H1 (cell line): ENCODE measurements around the gene LPAR3.

Experiments used
- CHD1 ChIP-seq: IDR thresholded peaks from 2 replicates; pipeline ENCODE4 v1.6.1; 2012; ENCODE audit warnings: low read depth, low read length, improper control_type of control experiment
- EGR1 ChIP-seq: IDR thresholded peaks from 2 replicates; pipeline ENCODE4 v1.6.1; 2011; ENCODE audit warnings: low read depth, low read length, borderline replicate concordance
- MAX ChIP-seq: IDR thresholded peaks from 2 replicates; pipeline ENCODE4 v1.6.1; 2012; ENCODE audit warnings: inconsistent platforms
- POLR2AphosphoS5 ChIP-seq: IDR thresholded peaks from 2 replicates; pipeline ENCODE4 v1.6.1; 2011; ENCODE audit warnings: low read depth, low read length
- RAD21 ChIP-seq, 2 experiments: IDR thresholded peaks in 1 of 2; conservative IDR thresholded peaks in 1 of 2; 2 replicates each; pipeline ENCODE4 v1.6.1; 2011; ENCODE audit warnings: low read depth in 2 of 2, low read length in 2 of 2, improper control_type of control experiment in 1 of 2, inconsistent platforms in 1 of 2, mild to moderate bottlenecking in 1 of 2, moderate library complexity in 1 of 2

GRCh38 chr1:84770481-84770880 lies 122.5 kb downstream of the LPAR3 start:
- TF ChIP-seq MAX: no peak
- no peak for TF ChIP-seq CHD1
- TF ChIP-seq RAD21 (IDR thresholded peaks at IDR 0.05 in 1 of 2, conservative IDR thresholded peaks at IDR 0.05 in 1 of 2; ENCODE audit: low read depth in 2 of 2, low read length in 2 of 2): no peak
- no peak for TF ChIP-seq POLR2AphosphoS5
- no peak for TF ChIP-seq EGR1
